Heart right ventricle (tissue), 16 donors: ENCODE data around the gene MSANTD3. TPM values are rescaled to one million over a fixed set of nuclear protein-coding genes. Genes with fewer than 3 reads are reported as not detected.

Experiments
- ATAC-seq, 8 donors: fragments of 200-7000 bp; cut with Tn5 transposase; one replicate each; pipeline ENCODE4 v1.9.1; 2020; ENCODE audit warnings: mild to moderate bottlenecking in 8 of 8, moderate library complexity in 8 of 8, moderate number of reproducible peaks in 1 of 8
- DNase-seq, 2 donors: peaks; one replicate each; pipeline ENCODE4 v3.0.0-alpha.2; 2020
- H3K27ac ChIP-seq, 10 donors: fragments of 200-600 bp; sonication (generic) in 2 of 10; one replicate each; pipeline versions ENCODE4 v1.5.0 to v1.8.0; 2020 to 2022; ENCODE audit warnings: mild to moderate bottlenecking in 3 of 10
- H3K27me3 ChIP-seq, 7 donors: fragments of 200-600 bp; one replicate each; pipeline ENCODE4 v1.8.0; 2021 to 2022; ENCODE audit warnings: mild to moderate bottlenecking in 2 of 7
- H3K36me3 ChIP-seq, 9 donors: fragments of 200-600 bp; sonication (generic) in 1 of 9; one replicate each; pipeline versions ENCODE4 v1.5.0 to v1.8.0; 2020 to 2022; ENCODE audit warnings: mild to moderate bottlenecking in 2 of 9
- H3K4me1 ChIP-seq, 9 donors: fragments of 200-600 bp; sonication (generic) in 1 of 9; one replicate each; pipeline versions ENCODE4 v1.5.0 to v1.8.0; 2020 to 2022; ENCODE audit warnings: mild to moderate bottlenecking in 4 of 9
- H3K4me3 ChIP-seq, 10 donors: fragments of 200-600 bp; sonication (generic) in 2 of 10; one replicate each; pipeline versions ENCODE4 v1.5.0 to v1.8.0; 2020 to 2022; ENCODE audit warnings: mild to moderate bottlenecking in 7 of 10, moderate library complexity in 2 of 10
- H3K9me3 ChIP-seq, 11 donors: fragments of 200-600 bp in 10 of 11; sonication (generic) in 2 of 11; one replicate each; pipeline versions ENCODE4 v1.5.0 to v1.8.0; 2013 to 2022; ENCODE audit warnings: mild to moderate bottlenecking in 2 of 11, control low read depth in 1 of 11, moderate library complexity in 1 of 11
- WGBS, 2 donors: extraction: QIAGEN DNeasy Blood & Tissue Kit; methylation state at CpG; one replicate each; pipeline ENCODE4 v1.1.7; 2013; ENCODE audit warnings: inconsistent platforms in 1 of 2; 5-methylcytosine and 5-hydroxymethylcytosine counted together
- intact Hi-C, 10 donors: fragments of 100-400 bp; cut with DNase I; formaldehyde crosslinking; loops; one replicate each; pipeline versions ENCODE4 v1.11.1 to v1.14.2; 2022
- polyA plus RNA-seq, 2 donors: library from polyadenylated mRNA; stranded (reverse); fragments of 200-250 nt; gene quantifications; one replicate each; pipeline ENCODE4 v1.2.3, GENCODE V29; 2013
- total RNA-seq, 10 donors: library from RNA; stranded (reverse); fragmentation: NEBNext Ultra II Directional in 3 of 10; extraction: Animal tissue kit (Norgen Biotek cat#: 25700) in 3 of 10; gene quantifications; one replicate each; pipeline versions ENCODE4 v1.2.1 to v1.2.4, GENCODE V29; 2021 to 2023
- TF ChIP-seq, protein P1 (sequence below), 9 donors: fragments of 200-600 bp; sonication (generic) in 2 of 9; IDR thresholded peaks; one replicate each; pipeline versions ENCODE4 v1.5.0 to v1.8.0; 2021 to 2022; ENCODE audit warnings: antibody characterized with exemption in 9 of 9, mild to moderate bottlenecking in 5 of 9, moderate library complexity in 1 of 9
- donor health status: Arrhythmogenic right ventricular cardiomyopathy.
- donor health status: ischemic (EF 13 %, LVEDD 7.1; RV severe dilation, severe dysfunction).
- donor health status: healthy with polysubstance abuse.
- donor health status: DM: no; HTN: yes; CAD: no.
- donor health status: DM: no; HTN: no; CAD: no.
- donor health status: ischemic (EF 25% LVEDD 6.9; RV normal size, moderate dysfunction).
- donor health status: ischemic (EF 25% LVEDD 5.7; RV mildly dilated, moderate dysfunction).
- donor health status: healthy.
- donor health status: DM: yes; HTN: yes; CAD: no.
- donor health status: Ischemic cardiomyopathy.
- donor health status: ischemic (EF 35%, LVEDD 5.7; RV mildly dilated, moderate dysfunction).
- donor health status: nonischemic (EF 11% LVEDD 7.7; RV severe dilation, severe dysfunction).
- donor health status: DM: yes; HTN: yes; CAD: no.
- donor health status: PGD.
- donor health status: ischemic (EF 29% LVEDD 5.4; RV normal size, mild dysfunction).
- donor health status: nonischemic (EF 23%, LVEDD 6.1; RV moderate dilation, normal function).

The MSANTD3 gene
- total and polyA plus RNA-seq, 12 donors, result 11.9 to 32.2 (median 20.1) TPM

DNA sequence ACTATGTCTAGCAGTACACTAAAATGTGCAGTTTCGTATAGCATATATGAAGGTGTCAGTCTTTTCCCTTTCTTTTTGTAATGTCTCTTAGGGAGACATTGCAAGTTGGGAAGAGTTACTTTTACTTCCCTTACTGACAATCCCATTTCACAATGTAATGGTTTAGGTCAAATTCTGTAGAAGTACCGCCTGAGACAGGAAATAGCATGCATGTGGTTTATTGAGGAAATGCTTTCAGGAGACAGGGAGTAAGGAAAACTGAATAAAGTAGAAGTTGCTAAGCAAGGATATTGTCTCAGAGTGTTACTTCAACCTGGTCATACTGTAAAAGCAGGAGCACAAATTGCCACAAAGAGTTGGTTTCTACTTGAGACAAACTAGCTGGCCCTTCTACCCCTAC is 32.1 kb upstream of the MSANTD3 start:
- ATAC-seq (no peak), DNase-seq (no peak)
- Histone ChIP-seq H3K27me3 (no peaks in the 10 kb centered on the region), H3K36me3 (no peaks in the 10 kb centered on the region), H3K9me3 (no peaks in the 10 kb centered on the region), H3K27ac (no peak overlapping the region), H3K4me3 (no peak overlapping the region), H3K4me1 (peaks cover 0 to 7% (median 0%) of the 10 kb centered on the region in 9 donors)
- intact Hi-C loops, result no loop called here
- TF ChIP-seq, protein P1, sequence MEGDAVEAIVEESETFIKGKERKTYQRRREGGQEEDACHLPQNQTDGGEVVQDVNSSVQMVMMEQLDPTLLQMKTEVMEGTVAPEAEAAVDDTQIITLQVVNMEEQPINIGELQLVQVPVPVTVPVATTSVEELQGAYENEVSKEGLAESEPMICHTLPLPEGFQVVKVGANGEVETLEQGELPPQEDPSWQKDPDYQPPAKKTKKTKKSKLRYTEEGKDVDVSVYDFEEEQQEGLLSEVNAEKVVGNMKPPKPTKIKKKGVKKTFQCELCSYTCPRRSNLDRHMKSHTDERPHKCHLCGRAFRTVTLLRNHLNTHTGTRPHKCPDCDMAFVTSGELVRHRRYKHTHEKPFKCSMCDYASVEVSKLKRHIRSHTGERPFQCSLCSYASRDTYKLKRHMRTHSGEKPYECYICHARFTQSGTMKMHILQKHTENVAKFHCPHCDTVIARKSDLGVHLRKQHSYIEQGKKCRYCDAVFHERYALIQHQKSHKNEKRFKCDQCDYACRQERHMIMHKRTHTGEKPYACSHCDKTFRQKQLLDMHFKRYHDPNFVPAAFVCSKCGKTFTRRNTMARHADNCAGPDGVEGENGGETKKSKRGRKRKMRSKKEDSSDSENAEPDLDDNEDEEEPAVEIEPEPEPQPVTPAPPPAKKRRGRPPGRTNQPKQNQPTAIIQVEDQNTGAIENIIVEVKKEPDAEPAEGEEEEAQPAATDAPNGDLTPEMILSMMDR (IDR thresholded peaks at IDR 0.05), result no peak
- 81 to 86% methylated on average over 2 of the region's 2 CpGs for WGBS, 2 donors

GRCh38 chr9:100396769-100397168 is 30.2 kb upstream of the MSANTD3 start:
- 97 to 98% methylated on average over 9 of the region's 9 CpGs for WGBS, 2 donors

DNA sequence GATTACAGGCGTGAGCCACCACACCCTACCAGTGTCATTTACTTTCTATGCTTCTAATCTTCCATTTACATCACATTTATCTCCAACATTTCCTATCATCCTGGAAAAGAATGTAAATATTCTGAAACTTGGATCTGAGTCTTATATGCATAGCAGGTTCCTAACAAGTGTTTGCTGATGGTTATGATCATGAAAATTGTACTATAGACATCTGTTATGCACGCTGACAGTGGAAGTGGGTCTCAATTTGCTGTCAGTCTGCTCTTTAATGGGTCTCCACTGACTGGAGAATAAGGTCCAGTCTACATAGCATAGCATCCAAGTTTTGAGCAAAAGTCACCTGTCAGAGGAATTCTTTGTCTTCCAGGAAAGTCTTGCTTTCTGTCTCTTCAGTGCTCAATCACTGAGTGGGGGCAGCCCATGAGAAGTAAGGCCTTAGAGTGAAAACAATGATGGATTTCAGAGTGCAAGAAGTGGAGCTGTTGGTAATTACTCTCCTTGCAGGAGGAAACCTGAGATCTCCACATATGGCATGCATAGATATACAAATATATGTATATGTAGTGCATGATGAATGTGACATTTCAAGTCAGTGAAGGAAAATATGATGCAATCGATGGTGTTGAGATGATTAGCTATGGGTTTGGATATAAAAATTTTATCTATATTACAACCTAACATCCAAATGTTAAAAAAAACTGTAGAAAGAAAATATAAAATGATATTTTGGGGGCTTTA is 29.2 kb upstream of the MSANTD3 start:
- intact Hi-C loops, result no loop called here
- H3K4me1 ChIP-seq, result peaks cover 0 to 7% (median 0%) of the 10 kb centered on the region in 9 donors
- no peaks in the 10 kb centered on the region for H3K36me3 ChIP-seq

More at GRCh38 chr9:100396769-100397168, 30.2 kb upstream of the MSANTD3 start:
- intact Hi-C loops, result no loop called here
- Histone ChIP-seq H3K9me3 (no peaks in the 10 kb centered on the region), H3K27ac (no peak overlapping the region), H3K4me1 (peaks cover 0 to 7% (median 0%) of the 10 kb centered on the region in 9 donors), H3K4me3 (no peak overlapping the region), H3K36me3 (no peaks in the 10 kb centered on the region), H3K27me3 (no peaks in the 10 kb centered on the region)
- DNase-seq (no peak), ATAC-seq (no peak)
- TF ChIP-seq, protein P1 (IDR thresholded peaks at IDR 0.05), result no peak

GRCh38 chr9:100401042-100401441 is 25.9 kb upstream of the MSANTD3 start:
- 94 to 95% methylated on average over 1 of the region's 1 CpG for WGBS, 2 donors
- Histone ChIP-seq H3K9me3 (no peaks in the 10 kb centered on the region), H3K27ac (no peak overlapping the region), H3K36me3 (no peaks in the 10 kb centered on the region), H3K4me3 (no peak overlapping the region), H3K27me3 (peaks cover 0 to 13% (median 0%) of the 10 kb centered on the region in 7 donors), H3K4me1 (no peaks in the 10 kb centered on the region)
- ATAC-seq (no peak), DNase-seq (no peak)
- TF ChIP-seq, protein P1 (IDR thresholded peaks at IDR 0.05), result no peak
- intact Hi-C loops, result no loop called here

More for the DNA sequence above, 29.2 kb upstream of the MSANTD3 start:
- ATAC-seq, result no peak
- H3K9me3 ChIP-seq, result no peaks in the 10 kb centered on the region
- TF ChIP-seq, protein P1 (IDR thresholded peaks at IDR 0.05), result no peak
- no peak for DNase-seq
- 86 to 87% methylated on average over 3 of the region's 3 CpGs for WGBS, 2 donors
- no peaks in the 10 kb centered on the region for H3K27me3 ChIP-seq
- H3K27ac ChIP-seq, result no peak overlapping the region
- no peak overlapping the region for H3K4me3 ChIP-seq
